IMR-90 (cell line): ENCODE measurements around the gene LSM14A.

Source experiments
- FOS ChIP-seq: fragments of 150-350 bp; IDR thresholded peaks from 2 replicates; pipeline ENCODE4 v1.6.1; 2016; ENCODE audit warnings: low read depth, low read length
- POLR2A ChIP-seq: IDR thresholded peaks from 2 replicates; pipeline ENCODE4 v1.6.1; 2012; ENCODE audit warnings: mild to moderate bottlenecking, low read depth, low read length
- RAD21 ChIP-seq: IDR thresholded peaks from 2 replicates; pipeline ENCODE4 v1.6.1; 2012; ENCODE audit warnings: low read length, improper control_type of control experiment
- TF ChIP-seq, protein P1 (sequence below): conservative IDR thresholded peaks from 2 replicates; pipeline ENCODE4 v1.5.1; 2012; ENCODE audit warnings: mild to moderate bottlenecking, low read depth, low read length, improper control_type of control experiment

DNA sequence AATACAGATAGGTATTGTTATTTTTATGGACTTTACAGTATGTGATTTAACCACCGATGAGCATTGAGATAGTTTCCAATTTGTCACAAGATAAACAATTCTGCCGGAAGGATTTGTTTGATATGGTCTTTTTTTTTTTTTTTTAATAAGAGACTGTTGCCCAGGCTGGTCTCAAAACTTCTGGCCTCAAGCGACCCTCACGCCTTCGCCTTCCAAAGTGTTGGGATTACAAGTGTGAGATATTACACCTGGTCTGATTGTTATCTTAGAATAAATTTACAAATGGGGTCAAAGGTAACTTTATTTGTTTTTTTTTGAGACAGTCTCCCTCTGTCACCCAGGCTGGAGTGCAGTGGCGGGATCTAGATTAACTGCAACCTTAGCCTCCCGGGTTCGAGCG is 83.2 kb downstream of the LSM14A start:
- TF ChIP-seq POLR2A (no peak), RAD21 (no peak), FOS (no peak)
- TF ChIP-seq, protein P1, sequence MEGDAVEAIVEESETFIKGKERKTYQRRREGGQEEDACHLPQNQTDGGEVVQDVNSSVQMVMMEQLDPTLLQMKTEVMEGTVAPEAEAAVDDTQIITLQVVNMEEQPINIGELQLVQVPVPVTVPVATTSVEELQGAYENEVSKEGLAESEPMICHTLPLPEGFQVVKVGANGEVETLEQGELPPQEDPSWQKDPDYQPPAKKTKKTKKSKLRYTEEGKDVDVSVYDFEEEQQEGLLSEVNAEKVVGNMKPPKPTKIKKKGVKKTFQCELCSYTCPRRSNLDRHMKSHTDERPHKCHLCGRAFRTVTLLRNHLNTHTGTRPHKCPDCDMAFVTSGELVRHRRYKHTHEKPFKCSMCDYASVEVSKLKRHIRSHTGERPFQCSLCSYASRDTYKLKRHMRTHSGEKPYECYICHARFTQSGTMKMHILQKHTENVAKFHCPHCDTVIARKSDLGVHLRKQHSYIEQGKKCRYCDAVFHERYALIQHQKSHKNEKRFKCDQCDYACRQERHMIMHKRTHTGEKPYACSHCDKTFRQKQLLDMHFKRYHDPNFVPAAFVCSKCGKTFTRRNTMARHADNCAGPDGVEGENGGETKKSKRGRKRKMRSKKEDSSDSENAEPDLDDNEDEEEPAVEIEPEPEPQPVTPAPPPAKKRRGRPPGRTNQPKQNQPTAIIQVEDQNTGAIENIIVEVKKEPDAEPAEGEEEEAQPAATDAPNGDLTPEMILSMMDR: no peak
